ENCODE results near the gene GREB1.

GREB1 gene

DNA sequence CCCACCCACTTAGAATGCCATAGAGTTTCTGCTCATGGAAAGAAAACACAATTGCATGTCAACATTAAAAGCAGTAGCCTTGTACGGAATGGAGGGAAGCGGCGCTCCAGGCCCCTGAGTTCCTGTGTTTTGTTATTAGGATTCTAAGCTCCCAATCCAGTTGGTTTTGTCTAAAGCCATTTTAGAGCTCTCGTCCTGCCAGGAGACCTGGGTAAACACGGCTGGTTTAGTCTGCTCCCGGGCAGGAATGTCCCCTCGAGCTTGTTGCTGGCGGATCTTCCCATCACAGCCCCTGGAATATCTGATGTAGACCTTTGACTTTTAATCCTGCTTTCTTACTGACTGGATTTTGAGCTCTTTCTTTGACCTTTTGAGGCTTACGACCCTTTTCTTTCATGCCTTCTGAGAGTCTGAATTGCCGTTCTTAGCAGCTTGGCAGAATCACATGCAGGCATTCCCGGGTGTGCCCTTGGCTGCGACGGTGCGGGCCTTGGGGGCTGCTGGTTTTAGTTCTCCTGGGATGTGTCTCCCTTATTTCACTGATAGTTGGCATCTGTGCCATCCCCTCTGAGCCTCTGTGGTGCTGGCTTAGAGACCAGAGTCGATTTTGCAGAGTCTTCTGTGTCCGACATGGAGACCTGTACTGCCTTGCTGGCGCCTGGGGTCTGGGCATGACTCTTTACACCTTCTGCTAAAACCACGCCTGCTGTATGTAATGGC, 25.4 kb downstream of the GREB1 start:
- H3K36me3 Mint-ChIP-seq (ENCODE audit: low read depth), result no peaks in the 10 kb centered on the region
- peaks cover 3% of the 10 kb centered on the region for H3K4me1 Mint-ChIP-seq (ENCODE audit: low read depth)
- H3K27me3 Mint-ChIP-seq, result peaks cover 50% of the 10 kb centered on the region

DNA sequence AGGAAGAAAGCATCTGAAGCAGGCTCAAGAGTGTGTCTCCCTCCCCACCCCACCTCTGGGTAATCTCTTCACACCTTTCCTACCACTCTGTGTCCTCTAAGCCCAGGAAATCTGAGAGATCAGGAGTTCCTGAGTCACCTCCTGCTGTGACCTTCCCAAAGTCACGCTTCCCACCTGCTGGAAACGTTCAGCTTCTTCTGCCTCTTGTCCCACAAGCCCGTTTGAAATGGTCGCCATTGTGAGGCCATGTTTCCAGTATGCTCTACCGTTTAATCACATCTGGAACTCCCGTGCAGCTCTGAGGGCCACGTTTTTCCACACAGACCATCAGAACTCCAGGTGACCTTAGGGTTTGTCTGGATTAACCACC, 25.9 kb downstream of the GREB1 start:
- Mint-ChIP-seq H3K9me3 (no peaks in the 10 kb centered on the region), H3K27me3 (peaks cover 45% of the 10 kb centered on the region), H3K4me3 (no peak overlapping the region)

More for the DNA sequence above, 25.4 kb downstream of the GREB1 start:
- H3K27ac Mint-ChIP-seq, result no peak overlapping the region
- H3K9me3 Mint-ChIP-seq, result no peaks in the 10 kb centered on the region
- H3K4me3 Mint-ChIP-seq, result no peak overlapping the region

DNA sequence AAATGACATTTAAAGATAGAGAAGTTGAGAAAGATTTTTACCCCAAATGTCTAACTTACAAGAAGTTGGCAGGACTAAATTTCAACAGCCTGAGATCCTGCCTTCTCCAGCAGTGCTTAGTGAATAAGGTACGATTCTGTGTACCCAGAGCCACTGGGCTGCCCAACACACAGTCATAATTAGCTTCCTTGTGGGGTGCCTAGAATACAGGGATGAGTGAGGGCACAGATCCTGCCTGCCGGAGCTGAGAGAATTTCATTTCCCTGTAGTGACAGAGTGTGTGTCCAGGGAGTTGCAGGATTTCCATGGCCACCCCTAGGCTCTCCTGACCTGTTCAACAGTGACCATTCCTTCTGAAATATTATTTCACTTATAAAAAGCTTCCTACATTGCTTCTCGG, 27.0 kb downstream of the GREB1 start:
- H3K36me3 Mint-ChIP-seq (ENCODE audit: low read depth), result no peaks in the 10 kb centered on the region
- H3K4me1 Mint-ChIP-seq (ENCODE audit: low read depth), result no peaks in the 10 kb centered on the region
- no peak overlapping the region for H3K27ac Mint-ChIP-seq
- H3K9me3 Mint-ChIP-seq, result no peaks in the 10 kb centered on the region
- H3K27me3 Mint-ChIP-seq, result peaks cover 34% of the 10 kb centered on the region
- H3K4me3 Mint-ChIP-seq, result no peak overlapping the region

More for the DNA sequence above, 25.9 kb downstream of the GREB1 start:
- H3K27ac Mint-ChIP-seq, result no peak overlapping the region
- H3K4me1 Mint-ChIP-seq (ENCODE audit: low read depth), result no peaks in the 10 kb centered on the region
- H3K36me3 Mint-ChIP-seq (ENCODE audit: low read depth), result no peaks in the 10 kb centered on the region

DNA sequence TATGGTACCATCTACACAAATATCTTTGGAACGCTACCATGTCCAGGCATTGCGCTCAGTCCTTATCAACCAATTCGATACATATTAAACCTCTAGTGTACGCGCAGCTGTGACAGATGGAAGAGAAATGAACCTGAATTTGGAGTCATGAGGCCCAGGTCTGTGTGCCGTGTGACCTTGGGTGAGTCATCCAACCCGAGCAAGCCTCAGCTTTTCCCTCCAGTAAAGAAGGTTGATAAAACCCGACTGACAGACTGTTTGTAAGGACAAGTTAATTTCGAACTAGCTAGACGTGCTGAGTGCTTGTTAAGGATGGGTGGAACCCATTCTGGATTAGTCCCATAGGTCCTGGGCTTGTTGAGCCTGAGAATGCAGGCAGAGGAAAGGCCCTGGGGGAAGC, 28.2 kb downstream of the GREB1 start:
- Mint-ChIP-seq H3K36me3 (ENCODE audit: low read depth) (no peaks in the 10 kb centered on the region), H3K27ac (no peak overlapping the region), H3K4me3 (no peak overlapping the region), H3K9me3 (no peaks in the 10 kb centered on the region), H3K4me1 (ENCODE audit: low read depth) (no peaks in the 10 kb centered on the region), H3K27me3 (peaks cover 23% of the 10 kb centered on the region)

DNA sequence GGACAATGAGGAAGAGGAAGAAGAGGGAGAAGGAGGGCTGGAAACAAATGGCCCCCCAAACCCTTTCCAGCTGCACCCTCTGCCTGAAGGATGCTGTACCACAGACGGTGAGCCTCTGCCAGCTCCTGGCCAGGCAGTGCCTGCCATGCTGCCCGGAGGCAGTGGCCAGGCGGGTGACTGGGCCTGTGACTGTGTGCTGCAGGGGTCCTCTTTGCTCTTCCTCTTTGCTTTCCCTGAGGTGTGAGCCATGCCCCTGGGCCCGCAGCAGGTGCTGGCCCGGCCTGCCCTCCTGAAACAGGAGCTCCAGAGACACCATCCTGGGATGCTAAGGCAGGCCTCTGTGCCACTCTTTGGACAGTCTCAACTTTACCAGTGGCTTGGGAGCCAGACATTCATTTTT, 28.6 kb downstream of the GREB1 start:
- Mint-ChIP-seq H3K9me3 (no peaks in the 10 kb centered on the region), H3K4me1 (ENCODE audit: low read depth) (no peaks in the 10 kb centered on the region), H3K27me3 (peaks cover 18% of the 10 kb centered on the region), H3K27ac (no peak overlapping the region), H3K4me3 (no peak overlapping the region), H3K36me3 (ENCODE audit: low read depth) (no peaks in the 10 kb centered on the region)

DNA sequence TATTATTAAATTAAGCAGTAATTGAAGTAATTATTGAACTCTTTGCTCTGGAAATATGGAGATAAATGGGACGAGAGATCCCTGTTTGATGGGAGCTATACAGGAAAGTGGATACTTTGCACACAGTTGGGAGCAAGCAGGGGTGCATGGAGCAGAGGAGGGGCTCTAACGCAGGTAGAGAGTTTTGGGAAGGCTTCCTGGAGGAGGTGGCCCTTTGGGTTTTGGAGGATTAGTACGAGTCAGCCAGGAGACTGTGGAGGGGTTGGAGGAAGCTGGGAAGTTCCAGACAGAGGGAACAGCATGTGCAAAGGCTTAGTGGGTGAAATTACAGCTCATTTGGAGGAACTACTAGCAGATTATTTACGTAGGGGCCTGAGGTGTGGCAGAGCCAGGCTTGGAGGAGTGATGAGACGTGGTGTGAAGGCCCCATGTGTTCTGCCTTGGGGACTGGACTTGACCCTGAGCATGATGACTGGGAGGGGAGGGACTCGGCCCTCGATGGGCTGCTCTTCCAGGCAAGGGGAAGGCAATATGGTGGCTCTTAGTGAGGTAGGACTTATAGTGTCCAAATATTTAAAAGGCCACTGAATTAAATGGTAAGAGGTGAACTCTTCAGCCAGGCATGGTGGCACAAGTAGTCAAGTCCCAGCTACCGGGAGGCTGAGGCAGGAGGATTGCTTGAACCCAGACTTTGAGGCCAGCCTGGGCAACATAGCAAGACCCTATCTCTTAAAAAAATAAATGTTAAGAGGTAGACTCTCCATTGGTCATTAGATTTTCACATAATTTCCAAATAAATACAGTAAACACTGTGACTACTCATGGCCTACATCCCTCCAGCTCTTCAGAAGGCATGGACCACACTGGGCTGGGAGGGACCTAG, 30.2 kb downstream of the GREB1 start:
- Mint-ChIP-seq H3K27ac (no peak overlapping the region), H3K4me3 (no peak overlapping the region), H3K36me3 (ENCODE audit: low read depth) (no peaks in the 10 kb centered on the region), H3K9me3 (no peaks in the 10 kb centered on the region), H3K27me3 (peaks cover 10% of the 10 kb centered on the region), H3K4me1 (ENCODE audit: low read depth) (no peaks in the 10 kb centered on the region)

DNA sequence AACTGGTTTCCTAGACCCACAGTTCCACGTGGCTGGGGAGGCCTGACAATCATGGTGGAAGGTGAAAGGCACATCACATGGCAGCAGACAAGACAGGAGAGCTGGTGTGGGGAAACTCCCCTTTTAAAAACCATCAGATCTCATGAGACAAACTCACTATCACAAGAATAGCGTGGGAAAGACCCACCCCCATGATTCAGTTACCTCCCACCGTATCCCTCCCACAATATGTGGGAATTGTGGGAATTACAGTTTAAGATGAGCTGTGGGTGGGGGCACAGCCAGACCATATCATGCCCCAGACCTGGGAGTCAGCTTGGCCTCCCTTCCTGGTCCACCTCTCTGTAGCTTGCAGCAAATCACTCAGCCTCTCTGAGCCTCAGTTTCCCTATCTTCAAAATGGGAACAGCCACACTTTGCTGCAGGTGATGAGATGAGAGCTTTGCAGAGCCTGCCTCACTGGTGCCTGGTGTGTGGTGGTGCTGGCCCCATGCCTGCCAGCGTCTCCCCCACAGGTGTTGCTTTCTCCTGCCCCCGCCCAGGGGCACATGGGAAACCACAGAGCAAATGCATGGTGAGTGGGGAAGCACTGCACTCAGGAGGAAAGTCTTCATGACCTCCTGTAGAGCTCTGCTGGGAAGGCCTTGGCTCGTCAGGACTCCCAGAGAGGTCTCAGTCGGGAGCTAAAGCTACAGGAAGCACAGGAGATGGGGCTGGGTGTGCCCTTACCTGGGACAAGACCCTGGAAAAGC, 31.1 kb downstream of the GREB1 start:
- H3K36me3 Mint-ChIP-seq (ENCODE audit: low read depth), result no peaks in the 10 kb centered on the region
- no peaks in the 10 kb centered on the region for H3K9me3 Mint-ChIP-seq
- no peak overlapping the region for H3K27ac Mint-ChIP-seq
- H3K4me1 Mint-ChIP-seq (ENCODE audit: low read depth), result no peaks in the 10 kb centered on the region
- no peak overlapping the region for H3K4me3 Mint-ChIP-seq
- H3K27me3 Mint-ChIP-seq, result peaks cover 2% of the 10 kb centered on the region

DNA sequence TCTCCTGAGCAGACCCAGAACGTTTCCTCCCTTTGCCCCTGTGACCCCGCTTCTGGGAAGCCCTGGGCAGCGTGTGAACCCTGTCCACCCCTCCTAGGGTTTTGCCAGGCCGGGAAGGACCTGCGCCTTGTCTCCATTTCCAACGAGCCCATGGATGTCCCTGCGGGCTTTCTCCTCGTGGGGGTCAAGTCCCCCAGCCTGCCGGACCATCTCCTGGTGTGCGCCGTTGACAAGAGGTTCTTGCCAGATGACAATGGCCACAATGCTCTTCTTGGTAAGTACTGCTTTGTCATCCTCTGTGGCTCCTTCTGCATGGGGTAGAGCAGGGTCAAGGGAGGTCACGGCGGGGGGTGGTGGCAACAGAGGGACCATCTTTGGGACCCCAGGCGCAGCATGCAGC, 32.5 kb downstream of the GREB1 start:
- H3K36me3 Mint-ChIP-seq (ENCODE audit: low read depth), result no peaks in the 10 kb centered on the region
- no peaks in the 10 kb centered on the region for H3K27me3 Mint-ChIP-seq
- no peaks in the 10 kb centered on the region for H3K9me3 Mint-ChIP-seq
- no peak overlapping the region for H3K4me3 Mint-ChIP-seq
- H3K27ac Mint-ChIP-seq, result no peak overlapping the region
- H3K4me1 Mint-ChIP-seq (ENCODE audit: low read depth), result no peaks in the 10 kb centered on the region

DNA sequence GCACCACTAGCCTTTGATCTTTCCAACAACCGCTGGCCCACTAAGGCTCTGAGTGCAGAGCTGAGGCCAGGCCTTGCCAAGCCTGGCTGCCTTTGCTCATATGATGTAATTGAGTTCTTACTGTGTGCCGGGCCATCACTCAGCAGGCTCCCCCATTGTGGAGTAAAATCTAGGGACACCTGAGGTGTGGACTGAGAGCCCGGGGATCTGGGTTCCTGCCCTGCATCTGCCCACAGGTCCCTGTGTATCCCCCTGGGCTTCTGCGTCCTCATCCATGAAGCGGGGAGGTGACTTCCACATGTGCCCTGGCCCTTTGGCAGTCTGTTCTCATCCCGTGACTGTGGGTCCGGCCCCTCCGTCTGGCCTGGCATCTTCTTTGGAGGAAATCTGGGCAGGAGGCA, 33.8 kb downstream of the GREB1 start:
- Mint-ChIP-seq H3K9me3 (no peaks in the 10 kb centered on the region), H3K36me3 (ENCODE audit: low read depth) (no peaks in the 10 kb centered on the region), H3K27me3 (no peaks in the 10 kb centered on the region), H3K27ac (no peak overlapping the region), H3K4me1 (ENCODE audit: low read depth) (no peaks in the 10 kb centered on the region), H3K4me3 (no peak overlapping the region)

DNA sequence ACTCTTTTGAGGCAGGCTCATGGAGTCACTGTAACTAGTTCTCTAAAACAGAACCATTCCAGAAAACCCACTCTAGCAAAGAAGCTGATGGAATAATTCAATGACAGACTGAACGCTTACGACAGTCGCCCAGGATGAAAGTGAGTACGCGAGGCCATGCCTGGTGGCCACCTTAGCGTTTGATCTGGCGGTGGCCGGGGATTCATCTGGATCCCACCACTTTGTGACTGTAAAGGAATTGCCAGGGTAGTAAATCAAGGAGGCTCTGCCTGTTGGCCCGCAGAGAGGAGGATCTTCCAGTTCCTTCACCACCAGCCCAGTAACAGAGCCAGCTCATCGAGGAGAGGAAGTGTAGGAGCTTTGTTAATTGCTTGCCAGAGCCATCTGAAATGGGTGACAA, 34.6 kb downstream of the GREB1 start:
- no peaks in the 10 kb centered on the region for H3K9me3 Mint-ChIP-seq
- H3K4me3 Mint-ChIP-seq, result no peak overlapping the region
- H3K27ac Mint-ChIP-seq, result no peak overlapping the region
- no peaks in the 10 kb centered on the region for H3K27me3 Mint-ChIP-seq
- H3K36me3 Mint-ChIP-seq (ENCODE audit: low read depth), result no peaks in the 10 kb centered on the region
- no peaks in the 10 kb centered on the region for H3K4me1 Mint-ChIP-seq (ENCODE audit: low read depth)

DNA sequence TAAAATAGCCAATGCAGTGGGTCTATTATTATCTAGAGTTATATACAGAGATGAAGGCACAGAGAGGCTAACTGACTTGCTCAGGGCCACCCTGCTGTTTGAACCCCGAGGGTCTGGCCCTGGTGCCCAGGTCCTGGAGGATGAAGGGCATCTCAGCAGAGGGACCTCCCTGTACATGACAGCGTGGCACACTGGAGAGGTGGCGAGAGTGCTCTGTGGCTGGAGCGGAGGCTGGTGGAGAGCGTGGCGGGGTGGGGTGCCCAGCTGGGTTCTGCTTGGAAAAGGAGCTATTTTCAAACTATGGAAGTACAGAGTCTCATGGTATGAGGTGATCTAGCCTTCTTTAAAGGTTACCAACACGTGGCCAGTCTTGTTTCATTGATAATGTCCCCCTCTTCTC, 35.8 kb downstream of the GREB1 start:
- no peaks in the 10 kb centered on the region for H3K27me3 Mint-ChIP-seq
- no peak overlapping the region for H3K27ac Mint-ChIP-seq
- H3K4me1 Mint-ChIP-seq (ENCODE audit: low read depth), result no peaks in the 10 kb centered on the region
- H3K4me3 Mint-ChIP-seq, result no peak overlapping the region
- no peaks in the 10 kb centered on the region for H3K9me3 Mint-ChIP-seq
- H3K36me3 Mint-ChIP-seq (ENCODE audit: low read depth), result no peaks in the 10 kb centered on the region

DNA sequence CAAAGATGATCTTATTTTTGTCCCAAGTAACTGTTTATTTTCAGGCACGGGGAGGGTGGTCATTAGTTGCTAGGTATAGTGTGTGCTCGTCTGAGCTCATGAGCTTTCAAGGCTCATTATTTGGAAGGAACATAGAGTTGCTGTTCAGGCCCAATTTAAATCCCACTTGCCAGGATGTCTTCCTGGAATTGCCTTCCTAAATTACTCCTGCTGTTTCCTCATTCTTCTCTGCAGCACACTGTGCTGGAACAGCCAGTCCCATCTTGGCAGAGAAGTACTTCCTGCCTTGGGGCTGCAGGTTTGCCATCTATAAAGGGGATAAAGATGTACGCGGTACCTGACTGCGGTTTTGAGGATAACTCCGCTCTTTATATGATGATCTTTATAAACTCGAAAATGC, 37.3 kb downstream of the GREB1 start:
- Mint-ChIP-seq H3K9me3 (no peaks in the 10 kb centered on the region), H3K4me1 (ENCODE audit: low read depth) (no peaks in the 10 kb centered on the region), H3K36me3 (ENCODE audit: low read depth) (no peaks in the 10 kb centered on the region), H3K4me3 (no peak overlapping the region), H3K27ac (no peak overlapping the region), H3K27me3 (no peaks in the 10 kb centered on the region)

DNA sequence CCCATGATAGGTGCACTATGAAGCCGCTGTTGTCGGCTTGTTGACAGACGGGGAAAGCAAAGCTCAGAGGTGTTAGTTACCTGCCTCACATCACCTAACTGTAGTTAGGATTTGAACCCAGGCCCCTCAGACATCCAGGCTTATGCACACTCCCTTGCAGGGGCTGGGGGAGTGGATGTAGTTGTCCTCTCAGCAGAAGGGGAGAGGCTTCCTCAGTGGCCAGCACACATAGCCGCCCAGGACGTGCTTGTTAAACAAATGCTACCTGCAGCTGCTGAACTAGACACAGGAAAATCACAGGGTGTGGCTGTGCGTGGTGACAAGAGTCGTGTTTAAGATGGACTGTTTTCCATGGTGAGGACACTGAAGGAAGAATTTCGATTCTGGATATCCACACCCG, 39.2 kb downstream of the GREB1 start:
- no peaks in the 10 kb centered on the region for H3K27me3 Mint-ChIP-seq
- no peak overlapping the region for H3K4me3 Mint-ChIP-seq
- no peaks in the 10 kb centered on the region for H3K4me1 Mint-ChIP-seq (ENCODE audit: low read depth)
- H3K9me3 Mint-ChIP-seq, result no peaks in the 10 kb centered on the region
- H3K36me3 Mint-ChIP-seq (ENCODE audit: low read depth), result no peaks in the 10 kb centered on the region
- H3K27ac Mint-ChIP-seq, result no peak overlapping the region

DNA sequence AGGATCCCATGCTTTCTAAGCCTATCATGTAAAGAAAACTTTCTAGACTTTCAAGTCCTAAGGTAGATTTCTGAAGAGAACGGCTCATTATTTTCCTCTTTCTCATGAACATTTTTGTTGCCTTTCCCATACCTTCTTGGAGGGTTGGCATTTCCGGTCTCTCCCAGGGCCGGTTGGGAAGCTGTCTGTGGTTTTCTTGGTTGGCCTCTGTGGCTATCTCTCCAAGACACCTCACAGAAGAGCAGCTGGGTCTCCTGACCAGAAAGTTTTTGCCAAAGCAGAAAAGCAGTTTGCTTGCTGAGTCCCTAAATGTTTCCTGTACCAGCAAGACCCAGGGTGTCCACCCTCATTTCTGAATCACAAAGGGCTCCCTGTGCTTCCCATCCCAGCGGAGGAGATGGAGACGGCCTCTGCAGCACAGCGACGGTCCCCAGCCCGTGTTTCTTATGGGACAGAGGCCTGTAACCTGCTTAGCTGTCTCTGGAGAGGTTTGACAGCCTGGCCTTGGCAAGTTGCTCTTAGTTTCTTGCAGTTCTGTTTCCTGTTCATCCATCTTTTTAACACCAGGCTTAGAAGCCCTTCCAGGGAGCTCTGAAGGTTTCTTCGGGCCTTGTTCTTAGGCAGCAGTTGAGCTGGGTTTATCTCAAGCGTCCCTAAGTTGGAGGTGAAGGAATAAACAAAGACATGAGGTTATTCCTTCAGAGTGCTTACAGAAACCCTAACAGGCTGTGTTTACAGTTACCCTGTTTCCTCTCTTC, 39.8 kb downstream of the GREB1 start:
- no peaks in the 10 kb centered on the region for H3K36me3 Mint-ChIP-seq (ENCODE audit: low read depth)
- no peaks in the 10 kb centered on the region for H3K4me1 Mint-ChIP-seq (ENCODE audit: low read depth)
- no peaks in the 10 kb centered on the region for H3K27me3 Mint-ChIP-seq
- H3K4me3 Mint-ChIP-seq, result no peak overlapping the region
- H3K9me3 Mint-ChIP-seq, result no peaks in the 10 kb centered on the region
- H3K27ac Mint-ChIP-seq, result no peak overlapping the region

Data from stimulated activated naive CD8-positive, alpha-beta T cell treated with anti-CD3 and anti-CD28 coated beads, Interleukin-15, Interleukin-2, amounts not matched to agents 100 ng/mL and 50 ng/mL, for 24 hours (primary cell).